Transverse colon (tissue), 4 donors: ENCODE measurements around the gene GRM7. TPM values are rescaled to one million over a fixed set of nuclear protein-coding genes. Genes with fewer than 3 reads are reported as not detected.

ENCODE experiments used
- DNase-seq: peaks from one replicate; pipeline ENCODE4 v3.0.0-alpha.2; 2019
- H3K27ac ChIP-seq, 4 donors: fragments of 200-600 bp; sonication (generic); 2 replicates each; pipeline ENCODE4 v1.5.1; 2016 to 2018; ENCODE audit warnings: inconsistent platforms in 4 of 4
- H3K27me3 ChIP-seq: fragments of 200-600 bp; sonication (generic); 2 replicates; pipeline ENCODE4 v1.5.1; 2017; ENCODE audit warnings: inconsistent platforms
- H3K36me3 ChIP-seq, 4 donors: fragments of 200-600 bp; sonication (generic); 2 replicates each; pipeline ENCODE4 v1.5.1; 2017 to 2019; ENCODE audit warnings: inconsistent platforms in 4 of 4
- H3K4me1 ChIP-seq, 4 donors: fragments of 200-600 bp; sonication (generic); 2 replicates each; pipeline ENCODE4 v1.5.1; 2017 to 2020; ENCODE audit warnings: inconsistent platforms in 4 of 4
- H3K4me3 ChIP-seq, 4 donors: fragments of 200-600 bp; sonication (generic); 1 replicate in 1 of 4; 2 replicates in 3 of 4; pipeline versions ENCODE4 v1.5.1 to v1.6.1; 2017 to 2019; ENCODE audit warnings: inconsistent platforms in 4 of 4
- H3K9me3 ChIP-seq, 2 donors: fragments of 200-600 bp; sonication (generic); 2 replicates each; pipeline ENCODE4 v1.5.1; 2017 to 2019; ENCODE audit warnings: inconsistent platforms in 2 of 2
- CTCF ChIP-seq, 5 experiments: fragments of 200-600 bp in 3 of 5; fragments of 450-650 bp in 2 of 5; sonication (generic) in 3 of 5; IDR thresholded peaks; 1 replicate in 2 of 5; 2 replicates in 3 of 5; pipeline ENCODE4 v1.5.1; 2016 to 2017; ENCODE audit warnings: antibody characterized with exemption in 5 of 5, inconsistent platforms in 3 of 5, mild to moderate bottlenecking in 2 of 5, moderate library complexity in 1 of 5
- EP300 ChIP-seq: sonication (generic); formaldehyde crosslinking; IDR thresholded peaks from one replicate; pipeline ENCODE4 v1.6.1; 2017; ENCODE audit warnings: antibody characterized with exemption, low read depth
- POLR2A ChIP-seq: fragments of 450-650 bp; IDR thresholded peaks from one replicate; pipeline ENCODE4 v1.6.1; 2016; ENCODE audit warnings: antibody characterized with exemption, mild to moderate bottlenecking, moderate library complexity
- POLR2AphosphoS5 ChIP-seq, 3 donors: sonication (generic); formaldehyde crosslinking; IDR thresholded peaks; one replicate each; pipeline ENCODE4 v1.6.1; 2016; ENCODE audit warnings: antibody characterized with exemption in 3 of 3
- WGBS, 2 donors: methylation state at CpG; one replicate each; pipeline ENCODE4 v1.1.5; 2018; ENCODE audit warnings: low coverage in 1 of 2; 5-methylcytosine and 5-hydroxymethylcytosine counted together
- in situ Hi-C, 4 donors: fragments of 200-750 bp; cut with MboI; loops; one replicate each; pipeline versions ENCODE4 v1.15.0 to v1.15.1; 2017; ENCODE audit warnings: low sequenced_read_pairs in 3 of 4, low pct_ligation_motif_present in 1 of 4, low pct_unique_long_range_greater_than_20kb in 1 of 4
- intact Hi-C: fragments of 100-400 bp; cut with DNase I; formaldehyde crosslinking; loops from one replicate; pipeline ENCODE4 v1.15.1; 2023; ENCODE audit warnings: low total_unique reads
- total RNA-seq, 4 donors: library from RNA; depleted of rRNA; stranded (reverse); fragments of >200 nt; gene quantifications; one replicate each; pipeline ENCODE4 v1.1.0, GENCODE V29; 2016

Gene GRM7
- total RNA-seq, 4 donors from 2014 or later = 0.14 to 0.20 (median 0.16) TPM; not detected in 1

GRCh38 chr3:6989608-6990291, 128.8 kb downstream of the GRM7 start:
- no peaks in the 10 kb centered on the region for H3K4me1 ChIP-seq
- H3K9me3 ChIP-seq = no peaks in the 10 kb centered on the region
- no peak overlapping the region for H3K4me3 ChIP-seq
- H3K27me3 ChIP-seq = no peaks in the 10 kb centered on the region
- no peak overlapping the region for H3K27ac ChIP-seq
- 78 to 83% methylated on average over 4 of the region's 4 CpGs for WGBS, 2 donors
- TF ChIP-seq POLR2A (no peak), EP300 (no peak)
- intact Hi-C loops = no loop called here
- DNase-seq = no peak
- no peaks in the 10 kb centered on the region for H3K36me3 ChIP-seq
- in situ Hi-C loops = no loop called here

GRCh38 chr3:6994081-6994668, 133.3 kb downstream of the GRM7 start:
- WGBS, 2 donors = 55 to 67% methylated on average over 3 of the region's 3 CpGs
- in situ Hi-C loops = no loop called here
- TF ChIP-seq CTCF (IDR thresholded peaks at IDR 0.05) = no peak
- Histone ChIP-seq H3K9me3 (no peaks in the 10 kb centered on the region), H3K36me3 (no peaks in the 10 kb centered on the region), H3K4me1 (no peaks in the 10 kb centered on the region), H3K27me3 (no peaks in the 10 kb centered on the region), H3K4me3 (no peak overlapping the region), H3K27ac (no peak overlapping the region)
- intact Hi-C loops = no loop called here
- no peak for DNase-seq

- in situ Hi-C loops (no loop called here), intact Hi-C loops (no loop called here)
- Histone ChIP-seq H3K9me3 (no peaks in the 10 kb centered on the region), H3K4me1 (no peaks in the 10 kb centered on the region), H3K36me3 (no peaks in the 10 kb centered on the region), H3K27me3 (no peaks in the 10 kb centered on the region), H3K27ac (no peak overlapping the region), H3K4me3 (no peak overlapping the region)
- 14 to 42% methylated on average over 1 of the region's 1 CpG for WGBS, 2 donors
- TF ChIP-seq CTCF (IDR thresholded peaks at IDR 0.05) (no peak), POLR2AphosphoS5 (IDR thresholded peaks at IDR 0.05) (no peak), POLR2A (no peak), EP300 (no peak)
- no peak for DNase-seq
These were observed 139.6 kb downstream of the GRM7 start for GRCh38 chr3:7000501-7000900.

- Histone ChIP-seq H3K27ac (no peak overlapping the region), H3K4me1 (no peaks in the 10 kb centered on the region), H3K9me3 (no peaks in the 10 kb centered on the region), H3K4me3 (no peak overlapping the region), H3K27me3 (no peaks in the 10 kb centered on the region), H3K36me3 (no peaks in the 10 kb centered on the region)
- intact Hi-C loops (no loop called here), in situ Hi-C loops (no loop called here)
- TF ChIP-seq EP300 (no peak), POLR2AphosphoS5 (IDR thresholded peaks at IDR 0.05) (no peak), POLR2A (no peak), CTCF (IDR thresholded peaks at IDR 0.05) (no peak)
- 72 to 76% methylated on average over 4 of the region's 4 CpGs for WGBS, 2 donors
- DNase-seq = no peak
These were observed 140.5 kb downstream of the GRM7 start for GRCh38 chr3:7001370-7001769.
